Right renal cortex interstitium (tissue), 3 donors: ENCODE results near the gene SPPL3. TPM values are rescaled to one million over a fixed set of nuclear protein-coding genes. Genes with fewer than 3 reads are reported as not detected.

Source experiments
- polyA plus RNA-seq, 3 donors: library from polyadenylated mRNA; unstranded; fragments of 120-200 nt; gene quantifications; one replicate each; pipeline ENCODE4 v1.2.1, GENCODE V29; 2013; ENCODE audit not compliant: insufficient read length in 3 of 3

SPPL3 gene
- polyA plus RNA-seq, 3 donors, result 85.2 to 87.3 (median 85.6) TPM

Other genes starting within 250 kb of the SPPL3 start
- gene MLEC, start 217.2 kb downstream of the SPPL3 start, polyA plus RNA-seq, result 100 to 1,000 TPM; 177 to 191 (median 185) TPM
- gene UNC119B, start 193.9 kb downstream of the SPPL3 start, polyA plus RNA-seq, result 10 to 100 TPM; 77.5 to 88.9 (median 81.4) TPM
- 10 to 100 TPM; 15.8 to 19.9 (median 16.8) TPM for gene ACADS, start 178.5 kb downstream of the SPPL3 start, polyA plus RNA-seq
- 10 to 100 TPM; 10.4 to 13.5 (median 13.5) TPM for gene HNF1A, start 74.2 kb upstream of the SPPL3 start, polyA plus RNA-seq
- gene C12orf43, start 112.1 kb upstream of the SPPL3 start, polyA plus RNA-seq, result 10 to 100 TPM; 16.5 to 17.2 (median 17.0) TPM
- under 1 TPM; 0.11 to 0.19 (median 0.14) TPM for gene OASL, start 134.9 kb upstream of the SPPL3 start, polyA plus RNA-seq
- 1 to 10 TPM in 1 of 3 donors, under 1 TPM in 2; 0.69 to 1.0 (median 0.86) TPM for gene P2RX7, start 228.5 kb upstream of the SPPL3 start, polyA plus RNA-seq